Adrenal gland (tissue), 5 donors: ENCODE data around the gene FARS2.

Experiments
- POLR2A ChIP-seq, 2 donors: fragments of 450-650 bp; IDR thresholded peaks; one replicate each; pipeline ENCODE4 v1.6.1; 2017; ENCODE audit warnings: antibody characterized with exemption in 2 of 2, mild to moderate bottlenecking in 2 of 2, moderate library complexity in 1 of 2
- TF ChIP-seq, protein P1 (sequence below), 6 experiments: fragments of 450-650 bp in 4 of 6; fragments of 200-600 bp in 2 of 6; sonication (generic) in 1 of 6; IDR thresholded peaks; 1 replicate in 5 of 6; 2 replicates in 1 of 6; pipeline versions ENCODE4 v1.5.1 to v1.8.0; 2016 to 2021; ENCODE audit warnings: antibody characterized with exemption in 6 of 6, mild to moderate bottlenecking in 2 of 6, moderate library complexity in 1 of 6
- donor health status: DM: no; HTN: no; CAD: no.

DNA sequence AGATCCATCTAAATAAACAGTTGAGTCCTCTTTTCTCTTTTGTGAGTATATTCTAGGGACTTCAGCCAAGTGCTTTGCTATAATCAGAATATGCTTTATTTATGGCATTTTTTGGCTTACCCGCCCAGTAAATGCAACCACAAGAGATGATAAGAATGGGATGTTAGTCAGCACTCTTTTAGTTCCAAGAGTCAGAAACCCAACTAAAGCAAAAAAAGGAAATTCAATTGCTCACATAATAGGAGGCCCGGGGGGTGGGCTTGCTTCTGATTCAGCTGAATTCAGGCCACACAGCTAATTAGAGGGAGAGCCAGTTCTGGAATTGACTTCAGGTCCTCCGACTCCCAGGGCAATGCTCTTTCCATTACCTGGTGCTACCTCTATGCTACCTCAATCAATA lies 250.6 kb downstream of the FARS2 start:
- no peak for TF ChIP-seq POLR2A (IDR thresholded peaks at IDR 0.05)
- TF ChIP-seq, protein P1, sequence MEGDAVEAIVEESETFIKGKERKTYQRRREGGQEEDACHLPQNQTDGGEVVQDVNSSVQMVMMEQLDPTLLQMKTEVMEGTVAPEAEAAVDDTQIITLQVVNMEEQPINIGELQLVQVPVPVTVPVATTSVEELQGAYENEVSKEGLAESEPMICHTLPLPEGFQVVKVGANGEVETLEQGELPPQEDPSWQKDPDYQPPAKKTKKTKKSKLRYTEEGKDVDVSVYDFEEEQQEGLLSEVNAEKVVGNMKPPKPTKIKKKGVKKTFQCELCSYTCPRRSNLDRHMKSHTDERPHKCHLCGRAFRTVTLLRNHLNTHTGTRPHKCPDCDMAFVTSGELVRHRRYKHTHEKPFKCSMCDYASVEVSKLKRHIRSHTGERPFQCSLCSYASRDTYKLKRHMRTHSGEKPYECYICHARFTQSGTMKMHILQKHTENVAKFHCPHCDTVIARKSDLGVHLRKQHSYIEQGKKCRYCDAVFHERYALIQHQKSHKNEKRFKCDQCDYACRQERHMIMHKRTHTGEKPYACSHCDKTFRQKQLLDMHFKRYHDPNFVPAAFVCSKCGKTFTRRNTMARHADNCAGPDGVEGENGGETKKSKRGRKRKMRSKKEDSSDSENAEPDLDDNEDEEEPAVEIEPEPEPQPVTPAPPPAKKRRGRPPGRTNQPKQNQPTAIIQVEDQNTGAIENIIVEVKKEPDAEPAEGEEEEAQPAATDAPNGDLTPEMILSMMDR (IDR thresholded peaks at IDR 0.05): no peak
